Fibroblast of skin of scalp (primary cell): ENCODE results near the gene SHLD1.
"Not testable (repeated sequence)": the region's sequence is repeated elsewhere in the genome, so short reads cannot be mapped to it uniquely, and the experiment has no call there.

ENCODE experiments used
- DNase-seq: peaks from one replicate; pipeline ENCODE4 v3.0.0-alpha.2; 2013

The SHLD1 gene

GRCh38 chr20:5737619-5737953 is 12.6 kb upstream of the SHLD1 start:
- no peak for DNase-seq

DNA sequence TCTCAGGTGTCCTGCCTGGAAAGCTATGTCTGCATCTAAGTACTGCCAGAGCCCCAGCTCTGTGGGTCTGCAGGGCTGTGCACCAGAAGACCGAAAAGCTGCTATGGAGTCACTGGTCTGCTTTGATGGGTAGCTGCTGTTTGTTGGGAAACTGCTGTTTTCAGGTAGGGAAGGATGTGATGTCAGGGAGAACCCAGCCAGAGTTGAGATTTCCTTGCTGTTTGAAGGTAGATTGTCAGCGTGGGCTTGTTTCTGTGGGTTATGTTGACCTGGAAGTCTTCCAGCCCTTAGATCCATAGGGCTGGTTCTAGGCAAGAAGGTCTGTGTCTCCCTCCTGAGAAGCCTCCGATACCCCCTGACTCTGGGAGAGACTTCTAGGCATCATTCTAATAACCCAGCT is 12.2 kb upstream of the SHLD1 start:
- DNase-seq: no peak

DNA sequence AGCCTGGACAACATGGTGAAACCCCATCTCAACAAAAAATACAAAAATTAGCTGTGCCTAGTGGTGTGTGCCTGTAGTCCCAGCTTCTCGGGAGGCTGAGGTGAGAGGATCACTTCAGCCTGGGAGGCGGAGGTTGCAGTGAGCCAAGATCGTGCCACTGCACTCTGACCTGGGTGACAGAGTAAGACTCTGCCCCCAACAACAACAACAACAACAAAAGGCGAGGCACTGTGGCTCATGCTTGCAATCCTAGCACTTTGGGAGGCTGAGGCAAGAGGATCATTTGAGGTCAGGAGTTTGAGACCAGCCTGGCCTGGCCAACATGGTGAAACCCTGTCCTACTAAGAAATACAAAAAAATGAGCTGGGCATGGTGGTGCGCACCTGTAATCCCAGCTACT is 9.6 kb upstream of the SHLD1 start:
- not testable (repeated sequence) for DNase-seq

- DNase-seq: peak; percentile 38
Observed at GRCh38 chr20:5741089-5741488, 9.1 kb upstream of the SHLD1 start.

GRCh38 chr20:5742041-5742440 is 8.2 kb upstream of the SHLD1 start:
- DNase-seq: no peak

DNA sequence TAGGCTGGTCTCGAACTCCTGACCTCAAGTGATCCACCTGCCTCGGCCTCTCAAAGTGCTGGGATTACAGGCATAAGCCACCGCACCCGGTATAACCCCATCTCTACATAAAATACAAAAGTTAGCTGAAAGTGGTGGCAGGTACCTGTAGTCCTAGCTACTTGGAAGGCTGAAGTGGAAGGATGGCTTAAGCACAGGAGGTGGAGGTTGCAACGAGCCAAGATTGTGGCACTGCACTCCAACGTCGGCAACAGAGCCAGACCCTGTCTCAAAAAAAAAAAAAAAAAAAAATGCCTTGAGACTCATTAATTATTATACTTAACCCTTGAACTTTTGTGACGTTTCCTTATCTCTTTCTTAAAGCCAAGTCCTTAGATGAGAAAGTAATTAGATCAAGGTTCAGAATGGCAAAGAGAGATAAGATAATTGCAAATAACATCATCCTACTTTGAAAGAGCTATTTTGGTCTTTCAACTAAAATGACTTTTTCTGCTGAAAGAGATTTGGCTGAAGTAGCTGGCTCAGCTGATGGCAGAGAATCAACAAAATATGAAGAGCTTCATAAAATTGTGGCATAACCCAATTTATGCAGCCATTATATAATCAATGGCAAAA is 4.7 kb upstream of the SHLD1 start:
- DNase-seq: no peak

GRCh38 chr20:5746064-5746463 is 4.1 kb upstream of the SHLD1 start:
- no peak for DNase-seq

- no peak for DNase-seq
Observed at GRCh38 chr20:5748246-5748645, 2.0 kb upstream of the SHLD1 start.

DNA sequence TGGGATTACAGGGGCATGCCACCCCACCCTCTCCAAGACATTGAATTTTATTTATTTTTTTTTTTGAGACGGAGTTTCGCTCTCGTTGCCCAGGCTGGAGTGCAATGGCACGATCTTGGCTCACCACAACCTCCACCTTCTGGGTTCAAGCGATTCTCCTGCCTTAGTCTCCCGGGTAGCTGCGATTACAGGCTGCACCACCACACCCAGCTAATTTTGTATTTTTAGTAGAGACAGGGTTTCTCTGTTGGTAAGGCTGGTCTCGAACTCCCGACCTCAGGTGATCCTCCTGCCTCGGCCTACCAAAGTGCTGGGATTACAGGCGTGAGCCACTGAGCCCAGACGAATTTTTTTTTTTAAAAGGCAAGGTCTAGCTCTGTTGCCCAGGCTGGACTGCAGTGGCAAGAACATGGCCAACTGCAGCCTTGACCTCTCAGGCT is 669 bp upstream of the SHLD1 start:
- not testable (repeated sequence) for DNase-seq

DNA sequence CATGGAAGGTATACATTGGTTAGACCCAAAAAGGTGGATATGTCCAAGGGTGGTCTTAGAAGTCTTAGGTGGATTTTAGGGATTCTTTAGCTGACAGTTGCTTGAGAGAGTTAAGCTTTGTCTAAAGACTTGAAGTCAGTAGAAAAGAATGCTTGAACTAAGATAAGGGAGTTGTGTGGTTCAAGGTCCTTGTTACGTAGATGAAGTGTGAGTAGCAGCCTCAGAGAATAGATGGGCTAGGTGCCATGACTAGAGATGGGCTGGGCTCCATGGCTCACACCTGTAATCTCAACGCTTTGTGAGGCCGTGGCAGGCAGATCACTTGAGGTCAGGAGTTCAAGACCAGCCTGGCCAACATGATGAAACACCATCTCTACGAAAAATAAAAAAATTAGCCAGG is 1.7 kb downstream of the SHLD1 start:
- DNase-seq: no peak

- DNase-seq: no peak
Observed at GRCh38 chr20:5753814-5754213, 3.6 kb downstream of the SHLD1 start.

GRCh38 chr20:5757949-5758348 is 7.7 kb downstream of the SHLD1 start:
- DNase-seq: no peak

DNA sequence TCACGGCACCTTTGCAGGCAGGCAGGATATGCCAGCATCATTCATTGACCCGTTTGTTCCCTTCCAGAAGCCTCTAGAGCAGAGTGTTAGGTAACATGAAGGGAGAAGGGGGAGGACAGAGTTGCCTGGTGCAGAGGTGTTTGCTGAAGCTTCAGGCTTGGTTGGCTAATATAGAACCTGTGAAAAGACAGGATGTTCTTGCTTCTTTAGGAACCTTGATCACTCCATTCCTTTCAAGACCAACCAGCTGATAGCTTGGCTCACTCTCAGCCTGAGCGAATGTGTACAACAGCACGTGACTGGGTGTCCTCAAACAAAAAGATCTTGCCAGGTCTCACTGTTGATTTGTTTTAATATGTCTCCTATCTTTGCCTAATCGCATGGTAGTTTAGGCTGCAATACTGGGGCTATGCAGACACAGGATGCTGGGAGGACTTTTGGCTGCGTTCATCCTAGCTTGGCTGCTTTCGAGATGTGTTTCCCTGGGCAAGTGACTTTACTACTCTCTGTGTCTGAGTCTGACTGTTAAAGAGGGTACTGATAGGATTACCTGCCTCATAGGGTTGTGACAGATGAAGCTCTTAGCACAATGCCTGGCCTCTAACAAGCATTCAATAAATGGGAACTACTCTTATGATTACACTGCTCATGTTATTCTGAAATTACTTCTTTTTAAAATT is 16.0 kb downstream of the SHLD1 start:
- DNase-seq: no peak

GRCh38 chr20:5767493-5768098 is 17.4 kb downstream of the SHLD1 start:
- DNase-seq: no peak

- peak; percentile 63 for DNase-seq
Observed at GRCh38 chr20:5770231-5770986, 20.2 kb downstream of the SHLD1 start.

DNA sequence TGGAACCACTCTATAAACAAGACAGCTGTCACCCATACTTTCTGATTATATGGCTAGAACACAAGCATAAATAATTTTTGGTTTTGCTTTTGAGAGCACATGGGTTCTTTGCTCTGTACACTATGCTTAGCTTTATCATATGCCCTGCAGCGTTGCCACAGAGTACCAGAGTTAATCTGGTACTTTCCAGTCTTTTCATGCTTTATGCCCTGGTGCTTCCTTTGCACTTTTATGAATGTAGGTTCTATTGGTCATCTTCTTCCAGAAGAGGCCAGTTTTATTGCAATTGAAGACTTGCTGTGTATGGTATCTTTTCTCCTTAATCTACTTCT is 20.8 kb downstream of the SHLD1 start:
- DNase-seq: no peak

DNA sequence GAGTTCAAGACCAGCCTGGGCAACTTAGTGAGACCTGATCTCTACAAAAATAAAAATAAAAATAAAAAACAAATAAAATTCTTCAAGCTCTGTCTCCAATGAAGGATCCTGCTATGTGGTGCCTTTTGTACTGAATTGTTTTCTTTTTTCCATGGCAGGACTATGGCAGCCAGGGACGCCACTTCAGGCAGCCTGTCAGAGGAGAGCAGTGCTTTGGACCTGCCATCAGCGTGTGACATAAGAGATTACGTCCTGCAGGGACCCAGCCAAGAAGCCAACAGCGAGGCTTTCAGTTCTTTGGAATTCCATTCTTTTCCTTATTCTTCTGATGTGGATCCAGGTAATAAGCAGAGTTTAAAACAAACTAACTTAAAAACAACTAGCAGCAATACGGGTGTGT is 22.5 kb downstream of the SHLD1 start:
- DNase-seq: no peak

- no peak for DNase-seq
Observed at GRCh38 chr20:5773589-5773988, 23.4 kb downstream of the SHLD1 start.

DNA sequence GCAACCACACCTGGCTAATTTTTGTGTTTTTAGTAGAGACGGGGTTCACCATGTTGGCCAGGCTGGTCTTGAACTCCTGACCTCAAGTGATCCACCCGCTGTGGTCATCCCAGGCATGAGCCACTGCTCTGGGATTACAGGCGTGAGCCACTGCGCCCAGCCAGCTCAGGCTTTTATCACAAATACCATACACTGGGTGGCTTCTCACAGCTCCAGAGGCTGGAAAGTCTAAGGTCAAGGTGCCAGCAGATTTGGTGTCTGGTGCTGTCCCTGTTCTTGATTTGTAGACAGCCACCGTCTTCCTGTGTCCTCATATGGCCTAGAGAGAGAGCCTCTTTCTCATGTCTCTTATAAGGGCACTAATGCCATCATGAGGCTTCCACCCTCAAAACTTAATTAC is 25.9 kb downstream of the SHLD1 start:
- no peak for DNase-seq

DNA sequence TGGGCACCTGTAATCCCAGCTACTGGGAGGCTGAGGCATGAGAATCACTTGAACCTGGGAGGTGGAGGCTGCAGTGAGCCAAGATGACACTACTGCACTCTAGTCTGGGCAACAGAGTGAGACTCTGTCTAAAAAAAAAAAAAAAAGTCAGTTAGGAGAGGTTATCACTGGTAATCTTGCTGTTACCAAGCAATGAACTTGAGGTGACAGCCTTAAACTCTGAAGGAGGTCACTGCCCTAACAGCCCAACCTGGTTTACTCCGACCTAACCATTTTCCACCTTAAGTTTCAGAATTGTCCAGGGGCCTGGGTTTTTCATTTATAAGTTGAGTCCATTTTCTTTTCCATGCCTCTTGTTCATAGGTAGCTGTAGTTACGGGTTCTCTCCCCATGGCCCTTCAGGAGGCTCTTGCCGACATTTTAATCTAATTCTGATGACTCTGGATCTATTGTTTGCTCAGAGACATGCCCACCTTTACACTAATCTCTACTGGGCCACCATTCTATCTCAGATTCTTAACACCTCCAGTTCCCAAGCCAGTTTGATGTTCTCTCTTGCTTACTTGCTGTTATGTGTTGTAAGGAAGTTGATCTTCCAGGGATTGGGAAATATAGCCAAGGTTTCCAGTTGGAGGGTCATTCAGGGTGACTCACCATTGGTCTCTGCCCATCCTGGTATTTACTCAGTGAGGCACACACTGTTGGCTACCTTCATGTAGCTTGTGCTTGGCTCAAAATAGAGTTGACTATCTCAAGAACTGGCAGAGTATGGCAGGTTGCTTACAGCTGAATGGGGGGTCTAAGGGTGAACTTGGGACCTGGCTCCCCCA is 29.1 kb downstream of the SHLD1 start:
- DNase-seq: no peak

GRCh38 chr20:5780846-5781217 is 30.6 kb downstream of the SHLD1 start:
- no peak for DNase-seq

- DNase-seq: not testable (repeated sequence)
Observed at GRCh38 chr20:5781367-5781766, 31.2 kb downstream of the SHLD1 start.
